HepG2 (cell line): ENCODE data around the gene PRCD. TPM values are rescaled to one million over a fixed set of nuclear protein-coding genes. Genes with fewer than 3 reads are reported as not detected.

Experiments
- HOXA3 ChIP-seq: sonication (generic); formaldehyde crosslinking; IDR thresholded peaks from 2 replicates; pipeline ENCODE4 v1.5.0; 2020; ENCODE audit warnings: missing genetic modification reagents
- IKZF5 ChIP-seq: IDR thresholded peaks from 2 replicates; pipeline ENCODE4 v1.6.1; 2018; ENCODE audit warnings: missing genetic modification reagents, mild to moderate bottlenecking, missing compliant biosample characterization
- KDM6A ChIP-seq: IDR thresholded peaks from 2 replicates; pipeline ENCODE4 v1.6.1; 2016; ENCODE audit warnings: low read depth
- RBM22 ChIP-seq: fragments of 200-400 bp; formaldehyde crosslinking; optimal IDR thresholded peaks from 2 replicates; pipeline ENCODE3; 2017; ENCODE audit warnings: mild to moderate bottlenecking, low read length, moderate library complexity
- RERE ChIP-seq: IDR thresholded peaks from 2 replicates; pipeline ENCODE4 v1.6.1; 2016; ENCODE audit warnings: low read depth, missing genetic modification reagents, missing compliant biosample characterization
- ZBTB3 ChIP-seq: sonication (generic); formaldehyde crosslinking; IDR thresholded peaks from 2 replicates; pipeline ENCODE4 v1.4.0; 2020; ENCODE audit warnings: low read depth, mild to moderate bottlenecking, moderate library complexity, missing genetic modification reagents, borderline replicate concordance
- ZBTB39 ChIP-seq: sonication (generic); formaldehyde crosslinking; IDR thresholded peaks from 2 replicates; pipeline ENCODE4 v1.5.0; 2020; ENCODE audit warnings: missing genetic modification reagents
- ZFP36L1 ChIP-seq: sonication (generic); formaldehyde crosslinking; IDR thresholded peaks from 2 replicates; pipeline ENCODE4 v1.8.0; 2022; ENCODE audit warnings: mild to moderate bottlenecking, missing genetic modification reagents, moderate library complexity
- ZFP36L2 ChIP-seq: sonication (generic); formaldehyde crosslinking; IDR thresholded peaks from 2 replicates; pipeline ENCODE4 v1.4.0; 2020; ENCODE audit warnings: missing genetic modification reagents
- ZMYM3 ChIP-seq: sonication (generic); formaldehyde crosslinking; IDR thresholded peaks from 2 replicates; pipeline ENCODE4 v1.5.1; 2020; ENCODE audit warnings: mild to moderate bottlenecking, missing genetic modification reagents
- ZNF432 ChIP-seq: sonication (generic); formaldehyde crosslinking; IDR thresholded peaks from 2 replicates; pipeline ENCODE4 v1.5.0; 2020; ENCODE audit warnings: missing genetic modification reagents, mild to moderate bottlenecking, borderline replicate concordance
- ZNF557 ChIP-seq: sonication (generic); formaldehyde crosslinking; IDR thresholded peaks from 2 replicates; pipeline ENCODE4 v1.4.0; 2020; ENCODE audit warnings: missing genetic modification reagents
- ZNF780A ChIP-seq: sonication (generic); formaldehyde crosslinking; IDR thresholded peaks from 2 replicates; pipeline ENCODE4 v1.8.0; 2022; ENCODE audit warnings: mild to moderate bottlenecking, missing genetic modification reagents, moderate library complexity
- ZSCAN5A ChIP-seq: sonication (generic); formaldehyde crosslinking; IDR thresholded peaks from 2 replicates; pipeline ENCODE4 v1.8.0; 2022; ENCODE audit warnings: mild to moderate bottlenecking, missing genetic modification reagents, borderline replicate concordance
- ZZZ3 ChIP-seq: sonication (generic); formaldehyde crosslinking; IDR thresholded peaks from 2 replicates; pipeline ENCODE4 v1.4.0; 2020; ENCODE audit warnings: missing genetic modification reagents, mild to moderate bottlenecking, borderline replicate concordance
- polyA plus RNA-seq, 8 experiments: library from polyadenylated mRNA; depleted of rRNA in 3 of 8; stranded (reverse) in 7 of 8; unstranded in 1 of 8; fragments of >200 nt; fragmentation: Illumina TruSeq in 4 of 8; extraction: Trizol in 4 of 8; gene quantifications; 2 replicates each; pipeline versions ENCODE4 v1.2.1 to v1.2.3, GENCODE V29; 2011 to 2016; ENCODE audit warnings: low read depth in 4 of 8, missing spikeins in 1 of 8, mixed read lengths in 1 of 8; ENCODE audit not compliant: insufficient read depth in 1 of 8
- total RNA-seq, 5 experiments: library from RNA; depleted of rRNA; stranded (reverse); fragments of >200 nt; fragmentation: Illumina TruSeq; extraction: Trizol; gene quantifications; 2 replicates each; pipeline ENCODE4 v1.2.3, GENCODE V29; 2016; ENCODE audit warnings: low read depth in 1 of 5

PRCD gene
- total and polyA plus RNA-seq, 2 of the 13 experiments (the other 11 are each of a cell fraction or from before 2014, with no cell fraction given): 0.51 TPM; not detected in 1

GRCh38 chr17:76550712-76551615 is 11.1 kb downstream of the PRCD start (continued):
- TF ChIP-seq RERE (CRISPR knock-in tag): peak; percentile 35
- no peak for TF ChIP-seq ZFP36L2 (CRISPR knock-in tag)
- TF ChIP-seq ZNF432 (CRISPR knock-in tag): no peak
- peak; percentile 48; the same call in 1 of the 2 replicates for TF ChIP-seq ZBTB39
- peak; percentile 43; the same call in 1 of the 2 replicates for TF ChIP-seq KDM6A (CRISPR knock-in tag)
- 0 out of 2 replicates have a peak, but pooled peaks have one; percentile 52 for TF ChIP-seq ZNF557 (CRISPR knock-in tag)
- TF ChIP-seq ZMYM3 (CRISPR knock-in tag): peak; percentile 57
- no peak; the same call in 1 of the 2 replicates for TF ChIP-seq ZFP36L1
- peak; percentile 69; the same call in 1 of the 2 replicates for TF ChIP-seq ZBTB3 (CRISPR knock-in tag)
- TF ChIP-seq HOXA3 (CRISPR knock-in tag): peak; percentile 85
- TF ChIP-seq ZSCAN5A: peak; percentile 67; the same call in 1 of the 2 replicates
- TF ChIP-seq RBM22: no peak
- peak; percentile 57; the same call in 1 of the 2 replicates for TF ChIP-seq ZNF780A (CRISPR knock-in tag)
- TF ChIP-seq ZZZ3 (CRISPR knock-in tag): 0 out of 2 replicates have a peak, but pooled peaks have one; percentile 25
- peak; percentile 91 for TF ChIP-seq IKZF5 (CRISPR knock-in tag)
